Astrocyte (in vitro differentiated cells and primary cell): Measurements from ENCODE around the gene EFCAB13.

Experiments used
- CTCF ChIP-seq: IDR thresholded peaks from 2 replicates; pipeline ENCODE4 v1.5.1; 2011; ENCODE audit warnings: low read depth, mild to moderate bottlenecking, inconsistent platforms, low read length, moderate library complexity; ENCODE audit not compliant: insufficient read depth
- EZH2 ChIP-seq: IDR thresholded peaks from 2 replicates; pipeline ENCODE4 v1.6.1; 2012; ENCODE audit warnings: mild to moderate bottlenecking, low read length, inconsistent platforms; ENCODE audit not compliant: insufficient read depth

GRCh38 chr17:47318197-47318918 is 5.4 kb upstream of the EFCAB13 start:
- TF ChIP-seq CTCF: no peak
- TF ChIP-seq EZH2: no peak
